Measurements from ENCODE around the gene TNPO1.
A peak's percentile ranks its signal among the peaks of the same experiment; 100 is the strongest.
"Not testable (repeated sequence)": the region's sequence is repeated elsewhere in the genome, so short reads cannot be mapped to it uniquely, and the experiment has no call there.

TNPO1 gene

GRCh38 chr5:72816284-72817075 lies at the start of gene TNPO1:
Gene TNPO1, plus strand, starts transcription at chr5:72816661. Its CDS starts 77 bp downstream, at chr5:72816738.
- DNase-seq, result peak; percentile 88

- DNase-seq, result no peak
Measured at GRCh38 chr5:72767289-72768010, 49.0 kb upstream of the TNPO1 start.

GRCh38 chr5:72770266-72770665 lies 46.2 kb upstream of the TNPO1 start:
- no peak for DNase-seq

- DNase-seq, result no peak
Measured at GRCh38 chr5:72776684-72777083, 39.8 kb upstream of the TNPO1 start.

GRCh38 chr5:72779520-72779919 lies 36.9 kb upstream of the TNPO1 start:
- no peak for DNase-seq

- no peak for DNase-seq
Measured at GRCh38 chr5:72783354-72783753, 33.1 kb upstream of the TNPO1 start.

- DNase-seq, result no peak
Measured at GRCh38 chr5:72784129-72784528, 32.3 kb upstream of the TNPO1 start.

- no peak for DNase-seq
Measured at GRCh38 chr5:72785801-72786200, 30.7 kb upstream of the TNPO1 start.

GRCh38 chr5:72786676-72787075 lies 29.8 kb upstream of the TNPO1 start:
- DNase-seq, result no peak

- DNase-seq, result no peak
Measured at GRCh38 chr5:72788866-72789505, 27.5 kb upstream of the TNPO1 start.

GRCh38 chr5:72790186-72790585 lies 26.3 kb upstream of the TNPO1 start:
- no peak for DNase-seq

GRCh38 chr5:72792662-72793061 lies 23.8 kb upstream of the TNPO1 start:
- not testable (repeated sequence) for DNase-seq

GRCh38 chr5:72796001-72796400 lies 20.5 kb upstream of the TNPO1 start:
- DNase-seq, result no peak

- DNase-seq, result no peak
Measured at GRCh38 chr5:72799721-72800120, 16.7 kb upstream of the TNPO1 start.

- not testable (repeated sequence) for DNase-seq
Measured at GRCh38 chr5:72808637-72809036, 7.8 kb upstream of the TNPO1 start.

GRCh38 chr5:72811849-72812248 lies 4.6 kb upstream of the TNPO1 start:
- no peak for DNase-seq

- peak in 1 of 2 donors; percentile 20 for DNase-seq
Measured at GRCh38 chr5:72812488-72812887, 4.0 kb upstream of the TNPO1 start.

- DNase-seq, result no peak
Measured at GRCh38 chr5:72814104-72814503, 2.4 kb upstream of the TNPO1 start.

GRCh38 chr5:72814864-72815263 lies 1.6 kb upstream of the TNPO1 start:
- no peak for DNase-seq

GRCh38 chr5:72815580-72816283 lies 729 bp upstream of the TNPO1 start:
- DNase-seq, result peak; percentile 43 to 53

- peak; percentile 33 to 38 for DNase-seq
Measured at GRCh38 chr5:72817076-72817481, 618 bp downstream of the TNPO1 start.

- no peak for DNase-seq
Measured at GRCh38 chr5:72817671-72818266, 1.3 kb downstream of the TNPO1 start.

Data from CD4-positive, alpha-beta T cell treated with Interleukin-4 for 1 hour (primary cell).